HCT116 (cell line): ENCODE data around the gene EFCAB8. TPM values are rescaled to one million over a fixed set of nuclear protein-coding genes. Genes with fewer than 3 reads are reported as not detected.

Experiments
- ATAC-seq: fragments of 200-7000 bp; cut with Tn5 transposase; 2 replicates; pipeline ENCODE4 v1.9.1; 2020; ENCODE audit warnings: mild to moderate bottlenecking, moderate library complexity
- BruUV-seq: library from RNA; stranded (reverse); fragments of 400-500 nt; replicated peaks from 2 replicates; lab custom pipeline; 2021; lab: Mats Ljungman, UMichigan
- CTCF ChIA-PET: fragments of 300-600 bp; sonication (Branson Sonifier 250); formaldehyde crosslinking; loops from one replicate; lab custom pipeline; 2021; ENCODE audit warnings: antibody characterized with exemption; lab: Charles Lee
- POLR2A ChIA-PET: fragments of 300-600, 350-600 bp; sonication (Branson Sonifier 250); formaldehyde crosslinking; loops from one replicate; lab custom pipeline; 2021; ENCODE audit warnings: antibody characterized with exemption; lab: Charles Lee
- RAD21 ChIA-PET, 2 experiments: fragments of 300-600 bp; sonication (Branson Sonifier 250); formaldehyde crosslinking; loops; one replicate each; lab custom pipeline; 2023; ENCODE audit warnings: low total read pairs in 2 of 2; ENCODE audit not compliant: uncharacterized antibody in 2 of 2, unreplicated experiment in 2 of 2, low non-redundant PET in 1 of 2; lab: Charles Lee
- DNase-seq: peaks from one replicate; pipeline ENCODE4 v3.0.0-alpha.2; 2010; ENCODE audit warnings: low read depth, low spot score
- H2AFZ ChIP-seq: fragments of 200-600 bp; shearing (Covaris generic), sonication (generic); 2 replicates; pipeline ENCODE4 v1.6.1; 2017; ENCODE audit warnings: low read depth, mixed run types, mixed read lengths, antibody characterized with exemption, low read length; ENCODE audit not compliant: poor library complexity, severe bottlenecking
- H3K27ac ChIP-seq: 2 replicates; pipeline ENCODE4 v1.5.1; 2012; ENCODE audit warnings: low read depth, low read length
- H3K27me3 ChIP-seq: fragments of 200-600 bp; sonication (generic); 2 replicates; pipeline ENCODE4 v1.6.1; 2016; ENCODE audit warnings: mixed run types, low read length, mixed read lengths; ENCODE audit not compliant: insufficient read depth
- H3K36me3 ChIP-seq, 2 experiments: fragments of 200-500 bp in 1 of 2; fragments of 200-600 bp in 1 of 2; sonication (Bioruptor generic) in 1 of 2; sonication (generic) in 1 of 2; 2 replicates each; pipeline versions ENCODE4 v1.5.1 to v1.6.1; 2014 to 2016; ENCODE audit warnings: low read length in 2 of 2, inconsistent platforms in 1 of 2, mixed read lengths in 1 of 2, mixed run types in 1 of 2; ENCODE audit not compliant: insufficient read depth in 2 of 2, control insufficient read depth in 1 of 2
- H3K4me1 ChIP-seq, 2 experiments: fragments of 200-600 bp in 1 of 2; sonication (generic) in 1 of 2; 2 replicates each; pipeline versions ENCODE4 v1.5.1 to v1.6.1; 2012 to 2017; ENCODE audit warnings: low read length in 2 of 2, inconsistent platforms in 1 of 2, mild to moderate bottlenecking in 1 of 2, mixed read lengths in 1 of 2, mixed run types in 1 of 2, moderate library complexity in 1 of 2; ENCODE audit not compliant: insufficient read depth in 2 of 2, control insufficient read depth in 1 of 2
- H3K4me2 ChIP-seq: fragments of 200-600 bp; sonication (generic); 2 replicates; pipeline ENCODE4 v1.6.1; 2017; ENCODE audit warnings: mixed run types, low read length, mixed read lengths
- H3K4me3 ChIP-seq, 2 experiments: fragments of 200-600 bp in 1 of 2; sonication (generic) in 1 of 2; replicated peaks in 1 of 2; 2 replicates each; pipeline ENCODE4 v1.5.1; 2011 to 2016; ENCODE audit warnings: low read length in 2 of 2, control low read depth in 1 of 2, low read depth in 1 of 2, mild to moderate bottlenecking in 1 of 2, mixed read lengths in 1 of 2, mixed run types in 1 of 2
- H3K79me2 ChIP-seq: fragments of 200-600 bp; sonication (generic); 2 replicates; pipeline ENCODE4 v1.6.1; 2017; ENCODE audit warnings: mild to moderate bottlenecking, mixed run types, low read length, moderate library complexity, mixed read lengths; ENCODE audit not compliant: insufficient read depth
- H3K9ac ChIP-seq: fragments of 200-600 bp; sonication (generic); 2 replicates; pipeline ENCODE4 v1.6.1; 2016; ENCODE audit warnings: low read length, mixed read lengths
- H3K9me2 ChIP-seq: fragments of 200-600 bp; sonication (generic), shearing (Covaris generic); 2 replicates; pipeline ENCODE4 v1.6.1; 2017; ENCODE audit warnings: mixed run types, mild to moderate bottlenecking, moderate library complexity; ENCODE audit not compliant: insufficient read depth
- H3K9me3 ChIP-seq, 2 experiments: fragments of 200-500 bp in 1 of 2; fragments of 200-600 bp in 1 of 2; sonication (Bioruptor generic) in 1 of 2; sonication (generic) in 1 of 2; 2 replicates each; pipeline ENCODE4 v1.6.1; 2014 to 2017; ENCODE audit warnings: low read length in 2 of 2, mixed read lengths in 2 of 2, inconsistent platforms in 1 of 2, low read depth in 1 of 2, mild to moderate bottlenecking in 1 of 2, mixed run types in 1 of 2, moderate library complexity in 1 of 2; ENCODE audit not compliant: control insufficient read depth in 1 of 2, insufficient read depth in 1 of 2
- H4K20me1 ChIP-seq: fragments of 200-600 bp; sonication (generic), shearing (Covaris generic); 2 replicates; pipeline ENCODE4 v1.6.1; 2017; ENCODE audit warnings: mixed run types, mild to moderate bottlenecking, moderate library complexity; ENCODE audit not compliant: insufficient read depth
- EZH2 ChIP-seq: fragments of 200-600 bp; sonication (generic); IDR thresholded peaks from 2 replicates; pipeline ENCODE4 v1.6.1; 2017; ENCODE audit warnings: antibody characterized with exemption, mixed run types
- EZH2phosphoT487 ChIP-seq: fragments of 200-600 bp; IDR thresholded peaks from 2 replicates; pipeline ENCODE4 v1.6.1; 2018; ENCODE audit warnings: antibody characterized with exemption, borderline replicate concordance
- FOSL1 ChIP-seq: IDR thresholded peaks from 2 replicates; pipeline ENCODE4 v1.6.1; 2012; ENCODE audit warnings: low read depth
- POLR2A ChIP-seq: IDR thresholded peaks from 2 replicates; pipeline ENCODE4 v1.7.0; 2011; ENCODE audit warnings: borderline replicate concordance; ENCODE audit not compliant: insufficient read depth, insufficient read length; ENCODE audit errors: extremely low read depth
- POLR2AphosphoS5 ChIP-seq: IDR thresholded peaks from 2 replicates; pipeline ENCODE4 v1.6.1; 2011; ENCODE audit warnings: mild to moderate bottlenecking, low read depth, low read length, moderate library complexity
- RAD21 ChIP-seq: IDR thresholded peaks from 2 replicates; pipeline ENCODE4 v1.6.1; 2012; ENCODE audit warnings: low read depth, mild to moderate bottlenecking
- SIN3A ChIP-seq: IDR thresholded peaks from 2 replicates; pipeline ENCODE4 v1.6.1; 2012; ENCODE audit warnings: low read depth
- SRF ChIP-seq: IDR thresholded peaks from 2 replicates; pipeline ENCODE4 v1.6.1; 2012; ENCODE audit warnings: low read depth
- TCF7L2 ChIP-seq: IDR thresholded peaks from 2 replicates; pipeline ENCODE4 v1.7.0; 2011; ENCODE audit warnings: borderline replicate concordance, inconsistent platforms; ENCODE audit not compliant: insufficient read depth, insufficient read length; ENCODE audit errors: extremely low read depth
- YY1 ChIP-seq: IDR thresholded peaks from 2 replicates; pipeline ENCODE4 v1.6.1; 2011; ENCODE audit warnings: low read length, low read depth, moderate library complexity, mild to moderate bottlenecking; ENCODE audit not compliant: insufficient replicate concordance; ENCODE audit errors: extremely low read depth
- ZFX ChIP-seq: fragments of 450-650 bp; IDR thresholded peaks from 2 replicates; pipeline ENCODE4 v1.6.1; 2017
- ZNF274 ChIP-seq: fragments of 200-500 bp; sonication (Bioruptor generic); IDR thresholded peaks from 2 replicates; pipeline ENCODE4 v1.6.1; 2014; ENCODE audit warnings: mild to moderate bottlenecking, low read depth, low read length, inconsistent platforms
- intact Hi-C: fragments of 100-400 bp; cut with micrococcal nuclease; formaldehyde crosslinking; loops from 2 replicates; pipeline ENCODE4 v1.10.0; 2022
- total RNA-seq: library from RNA; stranded (reverse); gene quantifications from one replicate; pipeline ENCODE4 v1.2.1, GENCODE V29; 2021; ENCODE audit not compliant: unreplicated experiment
- TF ChIP-seq, protein P1 (sequence below): IDR thresholded peaks from 2 replicates; pipeline ENCODE4 v1.6.1; 2012
- TF ChIP-seq, protein P2 (sequence below): IDR thresholded peaks from 2 replicates; pipeline ENCODE4 v1.6.1; 2012
- TF ChIP-seq, protein P3 (sequence below): IDR thresholded peaks from 2 replicates; pipeline ENCODE4 v1.6.1; 2011; ENCODE audit warnings: mild to moderate bottlenecking, low read length, moderate library complexity; ENCODE audit not compliant: insufficient replicate concordance; ENCODE audit errors: extremely low read depth

The EFCAB8 gene
- total RNA-seq, 1 experiment from 2014 or later = 0.42 TPM

DNA sequence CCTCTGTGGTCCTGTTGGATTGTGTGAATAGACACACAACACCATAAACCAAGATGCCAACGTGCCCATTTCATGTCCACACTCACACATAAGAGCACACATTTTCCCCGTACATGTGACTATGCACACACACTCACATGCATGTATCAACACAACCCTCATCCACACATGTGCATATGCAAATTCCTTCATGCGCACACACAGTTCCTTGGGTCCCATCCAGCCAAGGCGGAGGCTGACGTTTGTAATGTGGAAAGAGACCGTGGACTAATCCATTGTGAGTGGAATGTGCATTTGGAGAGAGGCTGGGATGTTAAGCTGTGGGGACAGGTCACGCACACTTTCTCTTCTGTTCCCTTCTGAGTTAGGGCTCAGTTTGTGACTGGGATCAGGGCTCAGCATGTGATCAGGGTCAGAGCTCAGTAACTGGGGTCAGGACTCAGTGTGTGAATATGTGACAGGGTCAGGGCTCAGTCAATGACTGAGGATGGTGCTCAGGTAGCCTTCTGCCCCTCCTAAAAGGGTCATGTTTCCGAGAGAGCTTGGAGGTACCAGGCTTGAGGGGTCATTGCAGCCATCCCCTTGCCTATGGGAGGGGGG, 148.2 kb downstream of the EFCAB8 start:
- H3K9ac ChIP-seq = no peak overlapping the region
- no peaks in the 10 kb centered on the region for H3K9me3 ChIP-seq
- H2AFZ ChIP-seq = no peak overlapping the region
- H3K4me3 ChIP-seq = no peak overlapping the region
- H3K9me2 ChIP-seq = no peaks in the 10 kb centered on the region
- RAD21 ChIA-PET = no interaction called here
- TF ChIP-seq YY1 = no peak
- TF ChIP-seq TCF7L2 = no peak
- TF ChIP-seq ZFX = no peak
- TF ChIP-seq, protein P1, sequence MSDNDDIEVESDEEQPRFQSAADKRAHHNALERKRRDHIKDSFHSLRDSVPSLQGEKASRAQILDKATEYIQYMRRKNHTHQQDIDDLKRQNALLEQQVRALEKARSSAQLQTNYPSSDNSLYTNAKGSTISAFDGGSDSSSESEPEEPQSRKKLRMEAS = no peak
- TF ChIP-seq, protein P2, sequence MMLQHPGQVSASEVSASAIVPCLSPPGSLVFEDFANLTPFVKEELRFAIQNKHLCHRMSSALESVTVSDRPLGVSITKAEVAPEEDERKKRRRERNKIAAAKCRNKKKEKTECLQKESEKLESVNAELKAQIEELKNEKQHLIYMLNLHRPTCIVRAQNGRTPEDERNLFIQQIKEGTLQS = no peak
- no peak for TF ChIP-seq EZH2phosphoT487
- TF ChIP-seq RAD21 = no peak
- TF ChIP-seq POLR2AphosphoS5 = no peak
- TF ChIP-seq FOSL1 = no peak
- no peak for TF ChIP-seq SIN3A
- TF ChIP-seq SRF = no peak
- TF ChIP-seq ZNF274 = no peak
- TF ChIP-seq, protein P3, sequence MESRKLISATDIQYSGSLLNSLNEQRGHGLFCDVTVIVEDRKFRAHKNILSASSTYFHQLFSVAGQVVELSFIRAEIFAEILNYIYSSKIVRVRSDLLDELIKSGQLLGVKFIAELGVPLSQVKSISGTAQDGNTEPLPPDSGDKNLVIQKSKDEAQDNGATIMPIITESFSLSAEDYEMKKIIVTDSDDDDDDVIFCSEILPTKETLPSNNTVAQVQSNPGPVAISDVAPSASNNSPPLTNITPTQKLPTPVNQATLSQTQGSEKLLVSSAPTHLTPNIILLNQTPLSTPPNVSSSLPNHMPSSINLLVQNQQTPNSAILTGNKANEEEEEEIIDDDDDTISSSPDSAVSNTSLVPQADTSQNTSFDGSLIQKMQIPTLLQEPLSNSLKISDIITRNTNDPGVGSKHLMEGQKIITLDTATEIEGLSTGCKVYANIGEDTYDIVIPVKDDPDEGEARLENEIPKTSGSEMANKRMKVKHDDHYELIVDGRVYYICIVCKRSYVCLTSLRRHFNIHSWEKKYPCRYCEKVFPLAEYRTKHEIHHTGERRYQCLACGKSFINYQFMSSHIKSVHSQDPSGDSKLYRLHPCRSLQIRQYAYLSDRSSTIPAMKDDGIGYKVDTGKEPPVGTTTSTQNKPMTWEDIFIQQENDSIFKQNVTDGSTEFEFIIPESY = no peak
- no peak for TF ChIP-seq EZH2
- TF ChIP-seq POLR2A = no peak
- BruUV-seq = no TSS peak
- ATAC-seq = no peak
- no peak for DNase-seq
- no peak overlapping the region for H3K27ac ChIP-seq
- intact Hi-C loops = no loop called here
- no peaks in the 10 kb centered on the region for H3K4me1 ChIP-seq
- H3K4me2 ChIP-seq = no peak overlapping the region
- CTCF ChIA-PET = no interaction called here
- H3K36me3 ChIP-seq = no peaks in the 10 kb centered on the region
- POLR2A ChIA-PET = no interaction called here
- no peaks in the 10 kb centered on the region; the same call in 1 of the 2 replicates for H3K27me3 ChIP-seq
- H3K79me2 ChIP-seq = no peaks in the 10 kb centered on the region
- H4K20me1 ChIP-seq = no peaks in the 10 kb centered on the region
